DND-41 (cell line): ENCODE results near the gene ASIP.
A peak's percentile ranks its signal among the peaks of the same experiment; 100 is the strongest.
"Not testable (repeated sequence)": the region's sequence is repeated elsewhere in the genome, so short reads cannot be mapped to it uniquely, and the experiment has no call there.

ENCODE experiments used
- ATAC-seq: fragments of 200-7000 bp; cut with Tn5 transposase; 3 replicates; pipeline ENCODE4 v1.9.1; 2021; ENCODE audit warnings: low read depth; ENCODE audit not compliant: insufficient read depth
- DNase-seq: peaks from one replicate; pipeline ENCODE4 v3.0.0-alpha.2; 2020
- H2AFZ ChIP-seq: 2 replicates; pipeline ENCODE4 v1.6.0; 2012; ENCODE audit warnings: low read depth, low read length
- H3K27ac ChIP-seq: 2 replicates; pipeline ENCODE4 v1.5.1; 2012; ENCODE audit warnings: low read length, inconsistent platforms
- H3K27me3 ChIP-seq: fragments of 200-600 bp; sonication (generic); 2 replicates; pipeline ENCODE4 v1.6.0; 2012; ENCODE audit warnings: low read length, mild to moderate bottlenecking, inconsistent platforms; ENCODE audit not compliant: insufficient read depth, poor library complexity
- H3K36me3 ChIP-seq: 2 replicates; pipeline ENCODE4 v1.5.1; 2012; ENCODE audit warnings: low read length, inconsistent platforms; ENCODE audit not compliant: insufficient read depth
- H3K4me1 ChIP-seq: 2 replicates; pipeline ENCODE4 v1.5.1; 2012; ENCODE audit warnings: mild to moderate bottlenecking, low read length; ENCODE audit not compliant: insufficient read depth
- H3K4me2 ChIP-seq: 2 replicates; pipeline ENCODE4 v1.6.0; 2012; ENCODE audit warnings: mild to moderate bottlenecking, moderate library complexity, low read length, inconsistent platforms; ENCODE audit not compliant: insufficient read depth
- H3K4me3 ChIP-seq, 2 experiments: fragments of 200-600 bp in 1 of 2; shearing (Covaris generic) in 1 of 2; 2 replicates each; pipeline ENCODE4 v1.5.1; 2012 to 2016; ENCODE audit warnings: inconsistent platforms in 2 of 2, low read length in 2 of 2, mild to moderate bottlenecking in 2 of 2, low read depth in 1 of 2, moderate library complexity in 1 of 2
- H3K79me2 ChIP-seq: 2 replicates; pipeline ENCODE4 v1.6.0; 2012; ENCODE audit warnings: low read length, inconsistent platforms; ENCODE audit not compliant: insufficient read depth
- H3K9ac ChIP-seq: 2 replicates; pipeline ENCODE4 v1.6.0; 2012; ENCODE audit warnings: low read depth, mild to moderate bottlenecking, inconsistent platforms, low read length, moderate library complexity
- H3K9me3 ChIP-seq: 2 replicates; pipeline ENCODE4 v1.5.1; 2012; ENCODE audit warnings: low read length, moderate library complexity, mild to moderate bottlenecking, inconsistent platforms; ENCODE audit not compliant: insufficient read depth, severe bottlenecking
- H4K20me1 ChIP-seq: 2 replicates; pipeline ENCODE4 v1.6.0; 2012; ENCODE audit warnings: low read length; ENCODE audit not compliant: insufficient read depth
- CTCF ChIP-seq: IDR thresholded peaks from 2 replicates; pipeline ENCODE4 v1.5.1; 2012; ENCODE audit warnings: borderline replicate concordance, low read length, moderate library complexity, mild to moderate bottlenecking; ENCODE audit not compliant: poor library complexity, severe bottlenecking; ENCODE audit errors: extremely low read depth
- EZH2 ChIP-seq: IDR thresholded peaks from 3 replicates; pipeline ENCODE4 v1.6.1; 2012; ENCODE audit warnings: borderline replicate concordance, low read depth, mild to moderate bottlenecking, moderate library complexity, low read length, inconsistent platforms; ENCODE audit not compliant: severe bottlenecking

Gene ASIP

GRCh38 chr20:34237942-34238341 is 3.3 kb upstream of the ASIP start:
- H3K4me1 ChIP-seq: peaks cover 24% of the 10 kb centered on the region
- no peak overlapping the region for H3K9ac ChIP-seq
- H2AFZ ChIP-seq: no peak overlapping the region
- H3K79me2 ChIP-seq: no peaks in the 10 kb centered on the region
- H3K36me3 ChIP-seq: no peaks in the 10 kb centered on the region
- ATAC-seq (no peak), DNase-seq (no peak)
- H3K27ac ChIP-seq: no peak overlapping the region
- H3K27me3 ChIP-seq: no peaks in the 10 kb centered on the region
- H3K4me3 ChIP-seq: no peak overlapping the region
- H4K20me1 ChIP-seq: no peaks in the 10 kb centered on the region
- no peak overlapping the region for H3K4me2 ChIP-seq
- no peaks in the 10 kb centered on the region for H3K9me3 ChIP-seq
- no peak for TF ChIP-seq CTCF
- no peak for TF ChIP-seq EZH2

- Histone ChIP-seq H3K27ac (no peak overlapping the region), H3K27me3 (no peaks in the 10 kb centered on the region), H2AFZ (no peak overlapping the region; the same call in 1 of the 2 replicates), H3K79me2 (no peaks in the 10 kb centered on the region), H4K20me1 (no peaks in the 10 kb centered on the region), H3K4me2 (peak overlapping the region; percentile 59), H3K4me1 (peaks cover 24% of the 10 kb centered on the region), H3K36me3 (no peaks in the 10 kb centered on the region), H3K9me3 (no peaks in the 10 kb centered on the region), H3K9ac (no peak overlapping the region), H3K4me3 (no peak overlapping the region)
- TF ChIP-seq CTCF (no peak), EZH2 (no peak)
- DNase-seq: no peak
- no peak for ATAC-seq
Measured at GRCh38 chr20:34240121-34240520, 1.1 kb upstream of the ASIP start.

- DNase-seq: not testable (repeated sequence)
Measured at GRCh38 chr20:34242015-34242414, 792 bp downstream of the ASIP start.

GRCh38 chr20:34242879-34243278 is 1.7 kb downstream of the ASIP start:
- DNase-seq (no peak), ATAC-seq (no peak)
- Histone ChIP-seq H3K9me3 (no peaks in the 10 kb centered on the region), H3K79me2 (no peaks in the 10 kb centered on the region), H3K36me3 (no peaks in the 10 kb centered on the region), H3K27ac (no peak overlapping the region), H3K27me3 (no peaks in the 10 kb centered on the region), H2AFZ (no peak overlapping the region), H3K4me3 (no peak overlapping the region), H3K4me1 (peaks cover 24% of the 10 kb centered on the region), H3K4me2 (no peak overlapping the region), H3K9ac (no peak overlapping the region), H4K20me1 (no peaks in the 10 kb centered on the region)
- TF ChIP-seq EZH2 (no peak), CTCF (no peak)

More at GRCh38 chr20:34242015-34242414, 792 bp downstream of the ASIP start:
- Histone ChIP-seq H3K4me2 (peak overlapping the region; percentile 59; the same call in 1 of the 2 replicates), H3K9ac (0 out of 2 replicates have a peak overlapping the region, but pooled peaks have one; percentile 33), H3K4me1 (peaks cover 24% of the 10 kb centered on the region), H3K27ac (peak overlapping the region; percentile 49; the same call in 1 of the 2 replicates)
- not testable (repeated sequence) for H3K79me2 ChIP-seq, H3K36me3 ChIP-seq, H3K27me3 ChIP-seq, H3K4me3 ChIP-seq, H2AFZ ChIP-seq, H4K20me1 ChIP-seq, H3K9me3 ChIP-seq, ATAC-seq
